ENCODE measurements around the gene NPFFR1. TPM values are rescaled to one million over a fixed set of nuclear protein-coding genes. Genes with fewer than 3 reads are reported as not detected.

The NPFFR1 gene
- total RNA-seq, 1 donor from 2014 or later, result not detected

- TF ChIP-seq CTCF (IDR thresholded peaks at IDR 0.05), result no peak
- H3K4me1 Mint-ChIP-seq (ENCODE audit: low read depth), result peaks cover 11% of the 10 kb centered on the region
- H3K9me3 Mint-ChIP-seq (ENCODE audit: low read depth), result no peaks in the 10 kb centered on the region
- no peaks in the 10 kb centered on the region for H3K27me3 Mint-ChIP-seq (ENCODE audit: low read depth)
- H3K27ac Mint-ChIP-seq (ENCODE audit: unreplicated experiment), result peak overlapping the region; percentile 46
- H3K4me3 Mint-ChIP-seq (ENCODE audit: unreplicated experiment), result no peak overlapping the region
- H3K36me3 Mint-ChIP-seq (ENCODE audit: low read depth), result no peaks in the 10 kb centered on the region
- DNase-seq (ENCODE audit: low spot score), result no peak
Observed at GRCh38 chr10:70296406-70296899, 12.6 kb upstream of the NPFFR1 start.

GRCh38 chr10:70295926-70296325 is 12.1 kb upstream of the NPFFR1 start:
- peak overlapping the region; percentile 46 for H3K27ac Mint-ChIP-seq (ENCODE audit: unreplicated experiment)
- no peak for DNase-seq (ENCODE audit: low spot score)
- no peaks in the 10 kb centered on the region for H3K27me3 Mint-ChIP-seq (ENCODE audit: low read depth)
- no peaks in the 10 kb centered on the region for H3K36me3 Mint-ChIP-seq (ENCODE audit: low read depth)
- H3K4me3 Mint-ChIP-seq (ENCODE audit: unreplicated experiment), result no peak overlapping the region
- H3K4me1 Mint-ChIP-seq (ENCODE audit: low read depth), result peaks cover 11% of the 10 kb centered on the region
- H3K9me3 Mint-ChIP-seq (ENCODE audit: low read depth), result no peaks in the 10 kb centered on the region
- no peak for TF ChIP-seq CTCF (IDR thresholded peaks at IDR 0.05)

GRCh38 chr10:70295321-70295720 is 11.5 kb upstream of the NPFFR1 start:
- peak; percentile 39 for DNase-seq (ENCODE audit: low spot score)
- Mint-ChIP-seq H3K36me3 (ENCODE audit: low read depth) (no peaks in the 10 kb centered on the region), H3K27ac (ENCODE audit: unreplicated experiment) (no peak overlapping the region), H3K4me1 (ENCODE audit: low read depth) (peaks cover 17% of the 10 kb centered on the region), H3K27me3 (ENCODE audit: low read depth) (no peaks in the 10 kb centered on the region), H3K4me3 (ENCODE audit: unreplicated experiment) (no peak overlapping the region), H3K9me3 (ENCODE audit: low read depth) (no peaks in the 10 kb centered on the region)
- no peak for TF ChIP-seq CTCF (IDR thresholded peaks at IDR 0.05)

GRCh38 chr10:70293169-70293843 is 9.5 kb upstream of the NPFFR1 start:
- Mint-ChIP-seq H3K27ac (ENCODE audit: unreplicated experiment) (no peak overlapping the region), H3K9me3 (ENCODE audit: low read depth) (no peaks in the 10 kb centered on the region), H3K4me1 (ENCODE audit: low read depth) (peaks cover 24% of the 10 kb centered on the region), H3K36me3 (ENCODE audit: low read depth) (no peaks in the 10 kb centered on the region), H3K27me3 (ENCODE audit: low read depth) (no peaks in the 10 kb centered on the region), H3K4me3 (ENCODE audit: unreplicated experiment) (no peak overlapping the region)
- no peak for DNase-seq (ENCODE audit: low spot score)
- TF ChIP-seq CTCF (IDR thresholded peaks at IDR 0.05), result no peak

GRCh38 chr10:70292004-70292403 is 8.2 kb upstream of the NPFFR1 start:
- H3K36me3 Mint-ChIP-seq (ENCODE audit: low read depth), result no peaks in the 10 kb centered on the region
- DNase-seq (ENCODE audit: low spot score), result no peak
- peaks cover 24% of the 10 kb centered on the region for H3K4me1 Mint-ChIP-seq (ENCODE audit: low read depth)
- H3K27me3 Mint-ChIP-seq (ENCODE audit: low read depth), result no peaks in the 10 kb centered on the region
- TF ChIP-seq CTCF (IDR thresholded peaks at IDR 0.05), result no peak
- no peaks in the 10 kb centered on the region for H3K9me3 Mint-ChIP-seq (ENCODE audit: low read depth)
- H3K4me3 Mint-ChIP-seq (ENCODE audit: unreplicated experiment), result no peak overlapping the region
- H3K27ac Mint-ChIP-seq (ENCODE audit: unreplicated experiment), result no peak overlapping the region
